GM12891 (cell line): ENCODE data around the gene MAP2K2.
"Not testable (repeated sequence)": the region's sequence is repeated elsewhere in the genome, so short reads cannot be mapped to it uniquely, and the experiment has no call there.

ENCODE experiments used
- DNase-seq: peaks from one replicate; pipeline ENCODE4 v3.0.0; 2011; ENCODE audit warnings: low spot score; ENCODE audit not compliant: insufficient read length
- FAIRE-seq: peaks from 2 replicates; lab custom pipeline; 2011; peaks lifted over from hg19 to GRCh38; lab: Jason Lieb, UNC
- PAX5 ChIP-seq: IDR thresholded peaks from 2 replicates; pipeline ENCODE4 v1.6.1; 2011; ENCODE audit warnings: low read length, moderate library complexity, mild to moderate bottlenecking; ENCODE audit not compliant: insufficient read depth, severe bottlenecking
- POLR2A ChIP-seq: IDR thresholded peaks from 2 replicates; pipeline ENCODE4 v1.6.1; 2011; ENCODE audit warnings: low read depth, low read length, control low read depth
- POLR2AphosphoS5 ChIP-seq: IDR thresholded peaks from 2 replicates; pipeline ENCODE4 v1.6.1; 2011; ENCODE audit warnings: low read depth, low read length, control low read depth
- POU2F2 ChIP-seq: IDR thresholded peaks from 2 replicates; pipeline ENCODE4 v1.6.1; 2011; ENCODE audit warnings: low read depth, mild to moderate bottlenecking, control low read depth, low read length, moderate library complexity
- SPI1 ChIP-seq: IDR thresholded peaks from 2 replicates; pipeline ENCODE4 v1.6.1; 2011; ENCODE audit warnings: low read depth, low read length, control low read depth
- TAF1 ChIP-seq: IDR thresholded peaks from 2 replicates; pipeline ENCODE4 v1.6.1; 2011; ENCODE audit warnings: low read depth, low read length, control low read depth

The MAP2K2 gene

GRCh38 chr19:4152241-4152998 lies 28.5 kb upstream of the MAP2K2 start:
- FAIRE-seq = no peak
- no peak for DNase-seq
- TF ChIP-seq POLR2A (no peak), POLR2AphosphoS5 (no peak), PAX5 (no peak), POU2F2 (no peak), TAF1 (no peak), SPI1 (no peak)

GRCh38 chr19:4151623-4152022 lies 27.7 kb upstream of the MAP2K2 start:
- FAIRE-seq = no peak
- TF ChIP-seq POLR2A (no peak), POU2F2 (no peak), PAX5 (no peak), POLR2AphosphoS5 (no peak), SPI1 (no peak), TAF1 (no peak)
- DNase-seq = no peak

GRCh38 chr19:4149518-4150288 lies 25.8 kb upstream of the MAP2K2 start:
- FAIRE-seq = no peak
- DNase-seq = no peak
- TF ChIP-seq POU2F2 (no peak), SPI1 (no peak), TAF1 (no peak), PAX5 (no peak), POLR2A (no peak), POLR2AphosphoS5 (no peak)

- FAIRE-seq (no peak), DNase-seq (no peak)
- TF ChIP-seq PAX5 (no peak), TAF1 (no peak), POLR2AphosphoS5 (no peak), SPI1 (no peak), POLR2A (no peak), POU2F2 (no peak)
Observed at GRCh38 chr19:4144666-4145249, 20.8 kb upstream of the MAP2K2 start.

GRCh38 chr19:4142916-4143315 lies 19.0 kb upstream of the MAP2K2 start:
- not testable (repeated sequence) for DNase-seq, FAIRE-seq

GRCh38 chr19:4140237-4140711 lies 16.4 kb upstream of the MAP2K2 start:
- FAIRE-seq (peak; percentile 60), DNase-seq (peak; percentile 58)
- TF ChIP-seq PAX5 = no peak
- TF ChIP-seq TAF1 = no peak
- no peak for TF ChIP-seq POLR2A
- no peak for TF ChIP-seq POLR2AphosphoS5
- no peak for TF ChIP-seq POU2F2
- TF ChIP-seq SPI1 = no peak

- DNase-seq (peak; percentile 78), FAIRE-seq (peak; percentile 87)
- TF ChIP-seq POU2F2 (no peak), POLR2AphosphoS5 (no peak), POLR2A (no peak)
Observed at GRCh38 chr19:4139614-4140236, 15.8 kb upstream of the MAP2K2 start.

- no peak for FAIRE-seq
- no peak for DNase-seq
- TF ChIP-seq PAX5 (no peak), POLR2A (no peak), TAF1 (no peak), POLR2AphosphoS5 (no peak), POU2F2 (no peak), SPI1 (no peak)
Observed at GRCh38 chr19:4138445-4138844, 14.5 kb upstream of the MAP2K2 start.

GRCh38 chr19:4136680-4137088 lies 12.8 kb upstream of the MAP2K2 start:
- TF ChIP-seq POLR2AphosphoS5 (no peak), POLR2A (no peak), PAX5 (no peak), POU2F2 (no peak), SPI1 (no peak), TAF1 (no peak)
- no peak for FAIRE-seq
- DNase-seq = no peak

- not testable (repeated sequence) for FAIRE-seq, DNase-seq
Observed at GRCh38 chr19:4135386-4135785, 11.5 kb upstream of the MAP2K2 start.

- TF ChIP-seq PAX5 = no peak
- TF ChIP-seq TAF1 = no peak
- TF ChIP-seq POLR2AphosphoS5 = no peak
- no peak for TF ChIP-seq POLR2A
- no peak for TF ChIP-seq SPI1
- TF ChIP-seq POU2F2 = no peak
- no peak for FAIRE-seq
Observed at GRCh38 chr19:4134351-4134750, 10.4 kb upstream of the MAP2K2 start.

More at GRCh38 chr19:4134351-4134750, 10.4 kb upstream of the MAP2K2 start:
- no peak for DNase-seq
